HL-60 (cell line): Measurements from ENCODE around the gene ARHGEF37.

Source experiments
- CTCF ChIP-seq: IDR thresholded peaks from one replicate; pipeline ENCODE4 v1.5.1; 2011; ENCODE audit warnings: low read length, control low read depth, inconsistent platforms; ENCODE audit not compliant: insufficient read depth
- GABPA ChIP-seq: IDR thresholded peaks from 2 replicates; pipeline ENCODE4 v1.6.1; 2012; ENCODE audit warnings: low read depth
- POLR2AphosphoS5 ChIP-seq: IDR thresholded peaks from 2 replicates; pipeline ENCODE4 v1.6.1; 2012; ENCODE audit warnings: low read depth

- no peak for TF ChIP-seq CTCF
- TF ChIP-seq GABPA, result no peak
- no peak for TF ChIP-seq POLR2AphosphoS5
Observed at GRCh38 chr5:149610589-149611255, 29.4 kb downstream of the ARHGEF37 start.
